Measurements from ENCODE around the gene SSBP2. TPM values are rescaled to one million over a fixed set of nuclear protein-coding genes. Genes with fewer than 3 reads are reported as not detected.

Gene SSBP2
- total RNA-seq, 2 donors from 2014 or later, result 18.1 to 31.4 TPM

DNA sequence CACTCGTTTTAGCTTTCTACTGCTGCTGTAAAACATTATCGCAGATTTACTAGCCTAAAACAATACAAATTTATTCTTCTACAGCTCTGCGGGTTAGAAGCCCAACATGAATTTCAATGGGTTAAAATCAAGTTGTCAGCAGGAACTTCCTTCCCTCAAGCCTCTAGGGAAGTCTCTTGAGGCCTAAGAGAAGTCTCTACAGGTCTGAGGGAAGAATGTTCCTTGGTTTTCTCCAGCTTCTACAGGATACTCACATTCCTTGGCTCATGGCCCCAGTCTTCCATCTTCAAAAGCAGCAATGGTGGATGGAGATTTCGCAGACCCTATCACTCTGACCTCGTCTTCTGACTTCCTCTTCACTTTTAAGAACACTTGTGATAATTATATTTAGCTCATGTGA lies 21.6 kb upstream of the SSBP2 start:
- TF ChIP-seq, protein P1, sequence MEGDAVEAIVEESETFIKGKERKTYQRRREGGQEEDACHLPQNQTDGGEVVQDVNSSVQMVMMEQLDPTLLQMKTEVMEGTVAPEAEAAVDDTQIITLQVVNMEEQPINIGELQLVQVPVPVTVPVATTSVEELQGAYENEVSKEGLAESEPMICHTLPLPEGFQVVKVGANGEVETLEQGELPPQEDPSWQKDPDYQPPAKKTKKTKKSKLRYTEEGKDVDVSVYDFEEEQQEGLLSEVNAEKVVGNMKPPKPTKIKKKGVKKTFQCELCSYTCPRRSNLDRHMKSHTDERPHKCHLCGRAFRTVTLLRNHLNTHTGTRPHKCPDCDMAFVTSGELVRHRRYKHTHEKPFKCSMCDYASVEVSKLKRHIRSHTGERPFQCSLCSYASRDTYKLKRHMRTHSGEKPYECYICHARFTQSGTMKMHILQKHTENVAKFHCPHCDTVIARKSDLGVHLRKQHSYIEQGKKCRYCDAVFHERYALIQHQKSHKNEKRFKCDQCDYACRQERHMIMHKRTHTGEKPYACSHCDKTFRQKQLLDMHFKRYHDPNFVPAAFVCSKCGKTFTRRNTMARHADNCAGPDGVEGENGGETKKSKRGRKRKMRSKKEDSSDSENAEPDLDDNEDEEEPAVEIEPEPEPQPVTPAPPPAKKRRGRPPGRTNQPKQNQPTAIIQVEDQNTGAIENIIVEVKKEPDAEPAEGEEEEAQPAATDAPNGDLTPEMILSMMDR (IDR thresholded peaks at IDR 0.05), result no peak
- TF ChIP-seq POLR2A (IDR thresholded peaks at IDR 0.05), result no peak
- 80 to 83% methylated on average over 5 of the region's 5 CpGs for WGBS, 2 donors

DNA sequence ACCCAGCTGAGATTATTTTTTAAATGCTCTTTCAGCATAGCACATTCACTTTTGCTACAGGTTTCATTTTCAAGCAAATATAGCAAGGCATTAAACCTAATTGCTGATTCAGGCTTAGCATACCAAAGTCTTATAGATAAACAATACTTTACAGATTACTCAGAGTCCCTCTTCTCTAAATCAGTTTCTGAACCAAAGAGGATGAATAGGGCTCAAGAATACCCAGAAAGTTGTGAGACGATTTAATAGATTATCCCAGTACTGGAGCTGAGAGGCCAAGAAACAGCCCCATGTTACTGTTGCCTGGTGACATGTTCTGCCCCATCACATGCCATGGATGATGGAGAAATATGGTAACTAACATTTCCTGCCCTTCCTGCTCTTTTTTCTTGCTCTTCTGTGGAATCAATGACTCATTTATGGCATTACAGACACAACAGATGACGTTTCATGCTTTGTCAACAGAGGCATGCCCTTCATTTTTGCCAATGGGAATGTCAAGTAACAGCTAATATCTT lies 18.1 kb upstream of the SSBP2 start:
- intact Hi-C loops (cut with DNase I), result no loop called here
- DNase-seq, result no peak
- no peaks in the 10 kb centered on the region for H3K27me3 ChIP-seq
- no peaks in the 10 kb centered on the region for H3K9me3 ChIP-seq
- TF ChIP-seq POLR2A (IDR thresholded peaks at IDR 0.05), result no peak
- TF ChIP-seq, protein P1 (IDR thresholded peaks at IDR 0.05), result no peak
- H3K36me3 ChIP-seq (replicated peaks in 1 of 2; ENCODE audit: insufficient read depth in 1 of 2, low read depth in 2 of 2), result no peaks in the 10 kb centered on the region
- ATAC-seq, result no peak
- no peaks in the 10 kb centered on the region for H3K4me1 ChIP-seq
- H3K27ac ChIP-seq, result no peak overlapping the region
- H3K4me3 ChIP-seq, result no peak overlapping the region
- 72 to 73% methylated on average over 2 of the region's 2 CpGs for WGBS, 2 donors

More for the DNA sequence above, 21.6 kb upstream of the SSBP2 start:
- H3K27me3 ChIP-seq, result no peaks in the 10 kb centered on the region
- no peaks in the 10 kb centered on the region for H3K36me3 ChIP-seq (replicated peaks in 1 of 2; ENCODE audit: insufficient read depth in 1 of 2, low read depth in 2 of 2)
- H3K4me1 ChIP-seq, result no peaks in the 10 kb centered on the region
- DNase-seq, result no peak
- no peak for ATAC-seq
- H3K4me3 ChIP-seq, result no peak overlapping the region
- no peak overlapping the region for H3K27ac ChIP-seq
- H3K9me3 ChIP-seq, result no peaks in the 10 kb centered on the region
- intact Hi-C loops (cut with DNase I), result no loop called here

DNA sequence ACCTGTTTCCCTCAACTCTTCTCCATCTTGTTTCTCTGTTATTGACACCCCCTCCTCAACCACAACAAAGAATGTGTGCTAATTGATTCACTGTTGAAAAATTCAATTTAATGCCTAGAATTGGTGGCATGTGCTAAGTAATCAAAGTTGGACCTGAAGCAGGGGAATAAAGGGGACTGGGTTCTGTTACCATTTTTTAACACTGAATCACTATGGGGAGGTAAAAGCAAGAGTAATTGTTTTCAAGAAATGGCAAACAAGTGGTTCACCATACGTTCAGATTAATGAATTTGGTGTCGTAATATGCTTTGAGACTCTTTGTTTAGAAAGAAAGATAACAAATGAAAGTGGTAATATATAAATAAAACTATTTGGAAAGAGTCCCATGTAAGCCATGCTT lies 17.0 kb upstream of the SSBP2 start:
- 48 to 56% methylated on average over 2 of the region's 2 CpGs for WGBS, 2 donors
- H3K27ac ChIP-seq, result peak overlapping the region in 2 of 4 donors; percentile 44 to 57
- H3K36me3 ChIP-seq (replicated peaks in 1 of 2; ENCODE audit: insufficient read depth in 1 of 2, low read depth in 2 of 2), result no peaks in the 10 kb centered on the region
- intact Hi-C loops (cut with DNase I), result no loop called here
- TF ChIP-seq, protein P1 (IDR thresholded peaks at IDR 0.05), result no peak
- no peak for TF ChIP-seq POLR2A (IDR thresholded peaks at IDR 0.05)
- no peak overlapping the region for H3K4me3 ChIP-seq
- no peak for ATAC-seq
- no peaks in the 10 kb centered on the region for H3K9me3 ChIP-seq
- DNase-seq, result no peak
- no peaks in the 10 kb centered on the region for H3K27me3 ChIP-seq
- H3K4me1 ChIP-seq, result no peaks in the 10 kb centered on the region

DNA sequence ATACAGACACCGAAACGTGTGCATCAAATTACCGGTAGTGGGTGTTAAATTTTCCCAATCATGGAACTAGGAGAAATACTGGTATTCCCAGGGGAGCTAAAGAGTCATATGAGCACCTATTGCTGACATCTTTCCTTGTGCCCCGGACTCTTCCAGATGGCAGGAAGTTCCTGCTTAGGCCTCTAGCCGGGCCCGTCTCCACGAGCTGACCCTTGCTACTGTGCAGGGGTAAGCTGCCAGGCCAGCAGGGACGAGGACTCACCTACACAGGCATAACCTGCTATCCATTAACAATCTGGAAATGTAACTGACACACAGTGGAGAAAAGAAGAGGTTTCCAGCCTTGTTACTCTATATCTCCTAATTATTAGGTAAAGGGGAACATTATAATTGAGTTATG lies 16.2 kb upstream of the SSBP2 start:
- Histone ChIP-seq H3K9me3 (no peaks in the 10 kb centered on the region), H3K4me3 (no peak overlapping the region), H3K36me3 (replicated peaks in 1 of 2; ENCODE audit: insufficient read depth in 1 of 2, low read depth in 2 of 2) (no peaks in the 10 kb centered on the region), H3K27ac (peak overlapping the region in 3 of 4 donors; percentile 24 to 57 (median 38)), H3K4me1 (no peaks in the 10 kb centered on the region), H3K27me3 (no peaks in the 10 kb centered on the region)
- no peak for DNase-seq
- TF ChIP-seq, protein P1 (IDR thresholded peaks at IDR 0.05), result no peak
- TF ChIP-seq POLR2A (IDR thresholded peaks at IDR 0.05), result no peak
- WGBS, 2 donors, result 72% methylated on average over 8 of the region's 8 CpGs
- intact Hi-C loops (cut with DNase I), result no loop called here
- ATAC-seq, result peak; percentile 50

DNA sequence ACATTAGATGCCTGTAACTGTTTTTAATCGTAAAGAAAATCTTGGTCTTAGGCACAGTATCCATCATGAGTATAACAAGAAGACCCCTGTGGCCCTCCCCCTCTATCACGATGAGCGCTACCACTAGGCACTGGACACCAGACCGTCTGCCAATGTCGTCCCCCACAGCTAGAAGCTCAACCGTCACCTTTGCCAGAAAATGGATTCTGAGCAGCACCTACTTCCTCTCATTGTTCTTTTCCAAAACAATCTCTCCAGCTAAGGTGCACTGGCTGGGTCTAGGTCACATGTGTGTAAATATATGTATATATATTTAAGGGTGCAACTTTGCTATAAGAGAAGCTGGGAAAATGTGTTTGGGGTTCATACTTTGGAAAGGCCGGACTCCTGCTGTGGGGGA lies 15.7 kb upstream of the SSBP2 start:
- no peak for DNase-seq
- WGBS, 2 donors, result 88 to 93% methylated on average over 7 of the region's 7 CpGs
- H3K27me3 ChIP-seq, result no peaks in the 10 kb centered on the region
- H3K4me3 ChIP-seq, result no peak overlapping the region
- ATAC-seq, result no peak
- no peaks in the 10 kb centered on the region for H3K4me1 ChIP-seq
- no peaks in the 10 kb centered on the region for H3K36me3 ChIP-seq (replicated peaks in 1 of 2; ENCODE audit: insufficient read depth in 1 of 2, low read depth in 2 of 2)
- no peaks in the 10 kb centered on the region for H3K9me3 ChIP-seq
- TF ChIP-seq POLR2A (IDR thresholded peaks at IDR 0.05), result no peak
- TF ChIP-seq, protein P1 (IDR thresholded peaks at IDR 0.05), result no peak
- H3K27ac ChIP-seq, result no peak overlapping the region
- intact Hi-C loops (cut with DNase I), result no loop called here
